ENCODE measurements around the gene DNAJC5.
"Not testable (repeated sequence)": the region's sequence is repeated elsewhere in the genome, so short reads cannot be mapped to it uniquely, and the experiment has no call there.

The DNAJC5 gene

GRCh38 chr20:63969838-63970713, 75.2 kb downstream of the DNAJC5 start, which contains the start of gene ZNF512B:
Gene ZNF512B (minus strand): TSS chr20:63969930. CDS start chr20:63967950, 1,980 bp downstream.
- DNase-seq: peak; percentile 66

- no peak for DNase-seq
These were observed 75.9 kb downstream of the DNAJC5 start for GRCh38 chr20:63970714-63971431.

- not testable (repeated sequence) for DNase-seq
These were observed 77.0 kb downstream of the DNAJC5 start for GRCh38 chr20:63971960-63972311.

- DNase-seq: no peak
These were observed 77.6 kb downstream of the DNAJC5 start for GRCh38 chr20:63972312-63973159.

GRCh38 chr20:63973160-63973479, 78.2 kb downstream of the DNAJC5 start:
- DNase-seq: no peak

GRCh38 chr20:63973636-63974401, 78.9 kb downstream of the DNAJC5 start:
- DNase-seq: peak; percentile 84

GRCh38 chr20:63974402-63975200, 79.7 kb downstream of the DNAJC5 start:
- DNase-seq: peak; percentile 94

GRCh38 chr20:63976511-63976910, 81.6 kb downstream of the DNAJC5 start:
- not testable (repeated sequence) for DNase-seq

GRCh38 chr20:63976980-63977738, 82.2 kb downstream of the DNAJC5 start:
- DNase-seq: no peak

- no peak for DNase-seq
These were observed 82.9 kb downstream of the DNAJC5 start for GRCh38 chr20:63977739-63978276.

- peak; percentile 84 for DNase-seq
These were observed 83.6 kb downstream of the DNAJC5 start for GRCh38 chr20:63978319-63979228.

- no peak for DNase-seq
These were observed 84.3 kb downstream of the DNAJC5 start for GRCh38 chr20:63979229-63979556.

- peak; percentile 68 for DNase-seq
These were observed 84.8 kb downstream of the DNAJC5 start, which contains the start of gene SAMD10 for GRCh38 chr20:63979557-63980316. Gene SAMD10 (minus strand): TSS chr20:63979642. CDS start chr20:63979467, 175 bp downstream.

GRCh38 chr20:63980317-63980805, 85.4 kb downstream of the DNAJC5 start:
- no peak for DNase-seq

- peak; percentile 98 for DNase-seq
These were observed 86.1 kb downstream of the DNAJC5 start, which contains the start of gene PRPF6 for GRCh38 chr20:63980806-63981728. Gene PRPF6 (plus strand): TSS chr20:63981132. CDS start chr20:63981246, 114 bp downstream.

GRCh38 chr20:63982937-63983336, 88.0 kb downstream of the DNAJC5 start:
- no peak for DNase-seq
